RWPE1 (cell line): ENCODE results near the gene PTPRN2.

Experiments used
- CTCF ChIA-PET: fragments of 350-600 bp; sonication (Branson Sonifier 250); formaldehyde crosslinking; extraction: SDS; loops from one replicate; lab custom pipeline; 2021; lab: Yijun Ruan, JAX
- POLR2A ChIA-PET: fragments of 400-600 bp; formaldehyde crosslinking; extraction: SDS; loops from one replicate; lab custom pipeline; 2020; ENCODE audit warnings: antibody characterized with exemption; ENCODE audit not compliant: low non-redundant PET; lab: Yijun Ruan, JAX
- DNase-seq: peaks from one replicate; pipeline ENCODE4 v3.0.0; 2012; ENCODE audit warnings: low spot score
- H3K27ac ChIP-seq: fragments of 450-650 bp; 2 replicates; pipeline ENCODE4 v1.5.1; 2017
- TF ChIP-seq, protein P1 (sequence below): fragments of 450-650 bp; conservative IDR thresholded peaks from 2 replicates; pipeline ENCODE4 v1.5.1; 2017; ENCODE audit warnings: low read depth, mild to moderate bottlenecking

The PTPRN2 gene

DNA sequence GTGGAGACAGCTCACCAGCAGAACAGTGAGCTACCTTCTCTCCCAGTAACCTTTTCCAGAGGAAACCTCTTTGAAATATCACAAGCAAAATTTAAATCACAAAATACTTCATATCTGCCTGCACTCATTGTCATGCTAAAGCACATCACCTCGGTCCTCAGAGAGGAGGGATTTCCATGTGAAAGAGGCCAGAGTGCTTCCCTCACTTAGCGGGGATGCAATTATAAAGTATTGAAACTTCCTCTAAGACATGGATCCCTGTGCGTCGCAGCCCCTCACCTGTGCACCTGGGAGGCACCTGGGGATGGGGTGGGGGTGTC, 792.9 kb downstream of the PTPRN2 start:
- no peak for DNase-seq
- H3K27ac ChIP-seq = no peak overlapping the region
- TF ChIP-seq, protein P1, sequence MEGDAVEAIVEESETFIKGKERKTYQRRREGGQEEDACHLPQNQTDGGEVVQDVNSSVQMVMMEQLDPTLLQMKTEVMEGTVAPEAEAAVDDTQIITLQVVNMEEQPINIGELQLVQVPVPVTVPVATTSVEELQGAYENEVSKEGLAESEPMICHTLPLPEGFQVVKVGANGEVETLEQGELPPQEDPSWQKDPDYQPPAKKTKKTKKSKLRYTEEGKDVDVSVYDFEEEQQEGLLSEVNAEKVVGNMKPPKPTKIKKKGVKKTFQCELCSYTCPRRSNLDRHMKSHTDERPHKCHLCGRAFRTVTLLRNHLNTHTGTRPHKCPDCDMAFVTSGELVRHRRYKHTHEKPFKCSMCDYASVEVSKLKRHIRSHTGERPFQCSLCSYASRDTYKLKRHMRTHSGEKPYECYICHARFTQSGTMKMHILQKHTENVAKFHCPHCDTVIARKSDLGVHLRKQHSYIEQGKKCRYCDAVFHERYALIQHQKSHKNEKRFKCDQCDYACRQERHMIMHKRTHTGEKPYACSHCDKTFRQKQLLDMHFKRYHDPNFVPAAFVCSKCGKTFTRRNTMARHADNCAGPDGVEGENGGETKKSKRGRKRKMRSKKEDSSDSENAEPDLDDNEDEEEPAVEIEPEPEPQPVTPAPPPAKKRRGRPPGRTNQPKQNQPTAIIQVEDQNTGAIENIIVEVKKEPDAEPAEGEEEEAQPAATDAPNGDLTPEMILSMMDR = no peak
- ChIA-PET POLR2A (no interaction called here), CTCF (no interaction called here)

DNA sequence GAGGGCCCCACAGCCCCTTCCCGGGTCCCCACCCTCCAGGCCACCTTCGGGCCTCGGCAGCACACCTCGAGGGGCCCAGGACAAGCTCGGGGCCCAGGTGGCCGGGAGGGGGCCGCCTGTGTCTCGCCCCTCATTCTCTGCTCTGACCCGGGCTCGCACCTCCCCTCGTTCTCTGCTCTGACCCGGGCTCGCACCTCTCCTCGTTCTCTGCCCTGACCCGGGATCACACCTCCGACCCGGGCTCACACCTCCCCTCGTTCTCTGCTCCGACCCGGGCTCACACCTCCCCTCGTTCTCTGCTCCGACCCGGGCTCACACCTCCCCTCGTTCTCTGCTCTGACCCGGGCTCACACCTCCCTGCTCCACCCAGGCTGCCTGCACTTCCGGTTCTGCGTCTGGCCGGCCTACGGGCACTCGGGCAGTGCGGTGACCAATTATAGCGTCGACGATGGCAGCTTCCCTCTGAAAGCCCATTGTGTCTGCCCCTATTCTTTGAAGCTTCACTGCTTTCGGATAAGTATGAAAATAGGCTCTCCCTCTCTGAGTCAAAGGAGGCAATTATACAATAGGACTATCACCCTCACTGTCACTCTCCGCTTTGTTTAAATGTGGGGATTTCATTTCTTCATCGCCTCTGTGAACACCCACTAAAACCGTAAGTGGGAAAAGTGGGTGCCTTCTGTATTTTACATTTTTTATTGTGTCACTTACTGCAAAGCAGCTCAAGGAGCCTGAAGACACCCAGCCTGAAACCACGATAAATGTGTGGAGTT, 793.5 kb downstream of the PTPRN2 start:
- TF ChIP-seq, protein P1 = no peak
- POLR2A ChIA-PET = no interaction called here
- CTCF ChIA-PET = no interaction called here
- no peak overlapping the region for H3K27ac ChIP-seq
- no peak for DNase-seq

DNA sequence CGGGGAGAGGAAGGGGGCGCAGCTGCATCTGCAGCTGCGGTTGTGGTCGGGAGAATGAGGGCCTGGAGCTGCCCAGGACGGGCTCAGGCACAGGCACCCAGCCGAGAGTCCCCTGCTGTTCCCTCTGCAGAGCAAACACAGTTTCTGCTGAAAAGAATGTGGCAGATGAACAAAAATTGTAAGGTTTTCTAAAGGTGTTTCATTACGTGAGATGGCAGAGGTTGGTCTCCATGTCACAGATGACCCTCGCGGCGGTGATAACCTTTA, 794.6 kb downstream of the PTPRN2 start:
- POLR2A ChIA-PET = no interaction called here
- CTCF ChIA-PET = no interaction called here
- TF ChIP-seq, protein P1 = no peak

DNA sequence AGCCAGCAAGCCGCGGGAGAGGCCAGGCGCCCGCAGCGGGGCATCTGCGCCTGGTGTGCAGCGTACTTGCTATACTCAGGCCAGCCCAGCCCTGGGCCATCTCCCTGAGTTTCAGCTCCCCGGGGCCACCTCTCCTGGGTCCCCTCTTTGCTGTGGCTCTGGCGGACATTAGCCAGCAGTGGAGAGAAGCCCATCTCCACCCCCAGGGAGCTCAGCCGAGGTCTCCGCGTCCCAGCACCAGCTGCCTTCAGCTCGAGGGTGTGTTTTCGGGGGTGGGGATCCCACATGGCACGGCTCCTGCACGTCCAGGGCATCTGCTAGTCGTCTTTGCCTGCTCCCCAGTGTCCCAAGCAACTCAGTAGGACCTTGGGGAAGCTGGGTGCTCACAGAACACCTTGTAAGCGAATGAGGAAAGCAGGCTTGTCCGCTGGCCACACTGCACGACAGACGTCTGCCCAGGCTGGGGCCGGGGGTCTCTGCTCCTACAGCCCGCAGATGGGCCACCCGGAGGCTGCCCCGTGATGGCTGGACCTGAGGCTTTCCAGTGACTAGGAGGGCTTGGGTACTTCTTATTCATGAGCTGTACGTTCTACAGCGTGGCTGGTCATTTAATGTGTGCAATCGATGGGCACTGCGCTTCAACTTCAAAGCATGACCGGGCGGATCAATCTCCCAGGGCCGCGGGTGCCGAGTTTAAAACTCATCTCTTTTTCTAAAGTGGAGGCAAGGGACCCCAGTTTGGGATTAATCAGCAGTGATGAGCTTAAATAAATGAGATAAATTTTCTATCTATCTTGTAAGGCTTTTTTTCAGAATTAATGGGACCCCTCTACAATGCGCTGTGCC, 795.2 kb downstream of the PTPRN2 start:
- H3K27ac ChIP-seq = no peak overlapping the region
- TF ChIP-seq, protein P1 = no peak
- DNase-seq = no peak
- ChIA-PET POLR2A (no interaction called here), CTCF (no interaction called here)

More for the DNA sequence above, 794.6 kb downstream of the PTPRN2 start:
- H3K27ac ChIP-seq = no peak overlapping the region
- no peak for DNase-seq

DNA sequence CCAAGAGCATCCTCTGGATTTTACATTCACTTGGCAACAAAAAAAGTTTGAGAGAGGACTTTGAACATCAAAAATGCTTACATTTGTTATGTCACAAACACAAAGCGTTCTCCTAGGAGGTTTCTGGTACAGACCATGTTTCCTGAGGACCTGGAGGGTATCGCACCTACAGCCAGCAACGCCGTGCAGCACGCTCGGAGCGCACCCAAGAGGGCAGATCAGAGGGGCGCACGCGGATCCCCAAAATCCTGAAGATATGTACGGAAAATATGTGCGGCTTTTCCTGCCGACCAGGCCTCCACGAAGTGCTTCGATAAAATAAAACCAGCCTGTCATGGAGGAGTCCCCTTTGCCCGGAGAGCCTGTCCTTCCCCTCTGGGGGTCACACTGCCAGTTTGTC, 796.0 kb downstream of the PTPRN2 start:
- TF ChIP-seq, protein P1 = no peak
- POLR2A ChIA-PET = no interaction called here
- DNase-seq = no peak
- CTCF ChIA-PET = no interaction called here
- no peak overlapping the region for H3K27ac ChIP-seq

DNA sequence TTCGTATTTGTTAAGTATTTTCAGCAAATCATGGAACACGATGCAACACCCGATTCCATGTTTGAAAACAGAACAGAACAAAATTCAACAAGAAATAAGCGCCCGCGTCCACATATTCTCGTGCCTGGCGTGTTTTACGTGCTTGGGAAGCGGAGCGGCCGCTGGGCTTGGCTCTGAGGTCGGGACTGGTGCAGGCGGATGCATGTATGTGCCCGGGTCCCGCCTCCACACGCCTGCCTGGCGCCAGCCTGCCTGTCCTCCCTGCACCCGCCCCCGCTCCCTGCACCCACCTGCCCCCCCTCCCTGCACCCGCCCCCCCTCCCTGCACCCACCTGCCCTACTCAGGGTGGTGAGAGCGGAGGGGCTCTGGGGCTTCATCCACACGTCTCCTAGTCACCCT, 796.4 kb downstream of the PTPRN2 start:
- ChIA-PET POLR2A (no interaction called here), CTCF (no interaction called here)
- TF ChIP-seq, protein P1 = no peak
- no peak overlapping the region for H3K27ac ChIP-seq
- DNase-seq = no peak
